Karpas-422 (cell line): ENCODE data around the gene ST7. TPM values are rescaled to one million over a fixed set of nuclear protein-coding genes. Genes with fewer than 3 reads are reported as not detected.

Experiments
- DNase-seq: peaks from one replicate; pipeline ENCODE4 v3.0.0-alpha.2; 2015
- H2AFZ ChIP-seq: fragments of 200-600 bp; sonication (generic); 2 replicates; pipeline ENCODE4 v1.6.1; 2014; ENCODE audit warnings: antibody characterized with exemption, low read length, mixed read lengths
- H3K27ac ChIP-seq: fragments of 200-600 bp; sonication (generic); 2 replicates; pipeline ENCODE4 v1.5.1; 2014; ENCODE audit warnings: mild to moderate bottlenecking, low read length, moderate library complexity
- H3K27me3 ChIP-seq: fragments of 200-600 bp; sonication (generic); 2 replicates; pipeline ENCODE4 v1.6.1; 2014; ENCODE audit warnings: low read length, mixed read lengths
- H3K36me3 ChIP-seq: fragments of 200-600 bp; sonication (generic); 2 replicates; pipeline ENCODE4 v1.6.1; 2014; ENCODE audit warnings: low read length, mixed read lengths; ENCODE audit not compliant: insufficient read depth
- H3K4me1 ChIP-seq: fragments of 200-600 bp; sonication (generic); 2 replicates; pipeline ENCODE4 v1.6.1; 2014; ENCODE audit warnings: mild to moderate bottlenecking, low read length, mixed read lengths
- H3K4me2 ChIP-seq: fragments of 200-600 bp; sonication (generic); 2 replicates; pipeline ENCODE4 v1.6.1; 2014; ENCODE audit warnings: low read length, low read depth, mild to moderate bottlenecking; ENCODE audit not compliant: poor library complexity, severe bottlenecking
- H3K4me3 ChIP-seq: fragments of 200-600 bp; sonication (generic); 2 replicates; pipeline ENCODE4 v1.5.1; 2014; ENCODE audit warnings: mild to moderate bottlenecking, antibody characterized with exemption, low read length, mixed read lengths
- H3K79me2 ChIP-seq: fragments of 200-600 bp; sonication (generic); 2 replicates; pipeline ENCODE4 v1.6.1; 2014; ENCODE audit warnings: mild to moderate bottlenecking, low read length, mixed read lengths
- H3K9ac ChIP-seq: fragments of 200-600 bp; sonication (generic); 2 replicates; pipeline ENCODE4 v1.6.0; 2014; ENCODE audit warnings: low read length
- H3K9me2 ChIP-seq: fragments of 200-600 bp; sonication (generic), shearing (Covaris generic); replicated peaks from 2 replicates; pipeline ENCODE4 v1.6.0; 2014; ENCODE audit warnings: mild to moderate bottlenecking, low read length, moderate library complexity; ENCODE audit not compliant: insufficient read depth
- H3K9me3 ChIP-seq: fragments of 300-700, 200-600 bp; sonication (generic); 2 replicates; pipeline ENCODE4 v1.6.1; 2014; ENCODE audit warnings: low read length, mixed read lengths
- H4K20me1 ChIP-seq: fragments of 200-600 bp; sonication (generic); 2 replicates; pipeline ENCODE4 v1.6.1; 2014; ENCODE audit warnings: mild to moderate bottlenecking, antibody characterized with exemption, low read length, low read depth; ENCODE audit not compliant: insufficient read depth
- total RNA-seq: library from RNA; depleted of rRNA; stranded (reverse); fragments of >200 nt; shearing (Covaris generic); gene quantifications from 2 replicates; pipeline ENCODE4 v1.2.3, GENCODE V29; 2014; ENCODE audit warnings: low replicate concordance

The ST7 gene
- total RNA-seq, 1 experiment from 2014 or later, result 4.6 TPM

DNA sequence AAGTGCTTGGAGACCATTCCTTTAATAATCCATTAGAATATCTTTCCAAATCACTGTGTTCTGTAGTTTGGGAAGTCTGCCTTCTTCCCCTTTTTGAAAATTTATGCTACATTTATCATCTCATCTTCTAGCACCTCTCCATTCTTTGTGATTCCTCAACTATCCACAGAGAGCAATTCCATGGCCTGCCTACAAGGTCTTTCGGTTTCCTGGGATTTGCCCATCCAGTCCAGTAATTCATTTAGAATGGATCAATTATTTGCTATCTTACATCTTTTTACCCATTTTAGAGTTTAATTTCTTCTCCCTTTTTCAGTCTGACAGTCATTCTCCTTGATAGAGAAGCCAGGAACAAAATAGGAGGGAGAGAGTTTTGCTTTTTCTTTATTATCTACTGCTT, 179.8 kb downstream of the ST7 start:
- no peak overlapping the region for H2AFZ ChIP-seq
- no peaks in the 10 kb centered on the region for H3K79me2 ChIP-seq
- H3K4me3 ChIP-seq, result no peak overlapping the region
- DNase-seq, result no peak
- no peak overlapping the region for H3K9ac ChIP-seq
- no peaks in the 10 kb centered on the region for H3K9me3 ChIP-seq
- H3K36me3 ChIP-seq, result no peaks in the 10 kb centered on the region
- no peak overlapping the region for H3K27ac ChIP-seq
- no peaks in the 10 kb centered on the region; the same call in 1 of the 2 replicates for H3K27me3 ChIP-seq
- H4K20me1 ChIP-seq, result no peaks in the 10 kb centered on the region
- no peaks in the 10 kb centered on the region for H3K4me1 ChIP-seq
- H3K4me2 ChIP-seq, result no peak overlapping the region
- no peaks in the 10 kb centered on the region for H3K9me2 ChIP-seq

DNA sequence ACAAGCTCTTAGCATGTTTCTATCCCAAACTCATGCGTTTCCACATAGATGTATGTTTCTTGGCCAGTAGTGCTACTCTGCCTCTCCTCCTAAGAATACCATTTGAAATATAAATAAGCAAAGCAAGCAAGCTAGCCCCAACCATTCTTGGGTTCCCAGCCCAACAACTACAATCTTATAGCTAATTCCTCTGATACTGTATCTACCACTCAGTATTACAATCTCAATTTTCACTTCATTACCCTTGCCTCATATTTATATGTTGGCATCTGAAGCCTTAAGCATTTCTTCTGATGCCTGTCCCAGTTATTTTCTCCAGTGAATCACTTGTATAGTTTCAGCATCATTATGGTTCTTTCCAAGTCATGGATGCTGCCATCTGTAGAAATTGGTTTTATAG, 181.1 kb downstream of the ST7 start:
- H3K27me3 ChIP-seq, result no peaks in the 10 kb centered on the region; the same call in 1 of the 2 replicates
- H3K9ac ChIP-seq, result no peak overlapping the region
- no peaks in the 10 kb centered on the region for H4K20me1 ChIP-seq
- H3K4me2 ChIP-seq, result no peak overlapping the region
- no peaks in the 10 kb centered on the region for H3K79me2 ChIP-seq
- no peak overlapping the region for H2AFZ ChIP-seq
- no peak for DNase-seq
- no peaks in the 10 kb centered on the region for H3K4me1 ChIP-seq
- no peaks in the 10 kb centered on the region for H3K9me3 ChIP-seq
- H3K27ac ChIP-seq, result no peak overlapping the region
- H3K4me3 ChIP-seq, result no peak overlapping the region
- H3K9me2 ChIP-seq, result no peaks in the 10 kb centered on the region
- H3K36me3 ChIP-seq, result no peaks in the 10 kb centered on the region

- Histone ChIP-seq H3K4me3 (no peak overlapping the region), H3K79me2 (no peaks in the 10 kb centered on the region), H3K9ac (no peak overlapping the region), H3K4me2 (no peak overlapping the region), H4K20me1 (no peaks in the 10 kb centered on the region), H3K36me3 (no peaks in the 10 kb centered on the region), H3K27me3 (no peaks in the 10 kb centered on the region; the same call in 1 of the 2 replicates), H3K27ac (no peak overlapping the region), H3K4me1 (no peaks in the 10 kb centered on the region), H2AFZ (no peak overlapping the region), H3K9me2 (no peaks in the 10 kb centered on the region), H3K9me3 (no peaks in the 10 kb centered on the region)
- DNase-seq, result no peak
Observed at GRCh38 chr7:117134889-117135552, 181.7 kb downstream of the ST7 start.

DNA sequence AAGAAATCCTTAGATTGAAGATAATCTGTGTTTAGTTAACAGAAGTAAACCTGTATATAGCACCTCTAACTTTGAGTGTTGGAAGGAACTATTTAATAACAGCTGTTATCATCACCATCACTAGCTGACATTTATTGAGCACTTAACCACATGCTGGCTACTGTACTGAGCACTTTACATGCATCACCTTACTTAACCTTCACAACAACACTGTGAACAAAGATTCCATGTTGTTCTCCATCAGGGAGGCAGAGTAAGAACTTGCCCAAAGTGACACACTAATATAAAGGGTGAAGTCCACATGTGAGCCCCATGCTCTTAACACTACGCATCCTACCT, 182.2 kb downstream of the ST7 start:
- Histone ChIP-seq H2AFZ (no peak overlapping the region), H3K27me3 (no peaks in the 10 kb centered on the region; the same call in 1 of the 2 replicates), H3K9me3 (no peaks in the 10 kb centered on the region), H3K4me2 (no peak overlapping the region), H4K20me1 (no peaks in the 10 kb centered on the region), H3K4me3 (no peak overlapping the region), H3K9ac (no peak overlapping the region), H3K4me1 (no peaks in the 10 kb centered on the region), H3K36me3 (no peaks in the 10 kb centered on the region), H3K79me2 (no peaks in the 10 kb centered on the region), H3K27ac (no peak overlapping the region), H3K9me2 (no peaks in the 10 kb centered on the region)
- DNase-seq, result no peak

DNA sequence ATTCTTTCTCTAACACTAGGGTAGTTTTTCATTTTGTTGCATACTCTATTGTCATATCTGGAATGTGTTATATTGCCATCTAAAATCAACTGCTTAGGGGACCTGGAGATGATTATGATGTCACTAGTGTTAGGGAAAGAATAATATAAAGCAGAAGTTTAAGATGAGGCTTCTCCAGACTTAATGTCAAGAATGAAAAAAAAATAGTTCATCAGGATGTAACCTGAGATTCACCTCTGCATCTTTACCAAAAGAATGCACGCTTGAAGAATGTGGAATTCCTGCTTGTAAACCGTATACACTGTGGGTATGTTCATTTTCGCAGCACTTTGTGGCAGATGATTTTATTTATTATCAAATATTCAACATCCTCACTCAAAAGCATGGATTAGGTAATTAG, 184.6 kb downstream of the ST7 start:
- H3K9me3 ChIP-seq, result no peaks in the 10 kb centered on the region
- no peak overlapping the region for H3K27ac ChIP-seq
- H3K4me2 ChIP-seq, result no peak overlapping the region
- H3K79me2 ChIP-seq, result no peaks in the 10 kb centered on the region
- no peaks in the 10 kb centered on the region for H4K20me1 ChIP-seq
- no peaks in the 10 kb centered on the region; the same call in 1 of the 2 replicates for H3K27me3 ChIP-seq
- H3K9me2 ChIP-seq, result no peaks in the 10 kb centered on the region
- H2AFZ ChIP-seq, result no peak overlapping the region
- no peak overlapping the region for H3K4me3 ChIP-seq
- H3K36me3 ChIP-seq, result no peaks in the 10 kb centered on the region
- no peaks in the 10 kb centered on the region for H3K4me1 ChIP-seq
- DNase-seq, result no peak
- no peak overlapping the region for H3K9ac ChIP-seq

DNA sequence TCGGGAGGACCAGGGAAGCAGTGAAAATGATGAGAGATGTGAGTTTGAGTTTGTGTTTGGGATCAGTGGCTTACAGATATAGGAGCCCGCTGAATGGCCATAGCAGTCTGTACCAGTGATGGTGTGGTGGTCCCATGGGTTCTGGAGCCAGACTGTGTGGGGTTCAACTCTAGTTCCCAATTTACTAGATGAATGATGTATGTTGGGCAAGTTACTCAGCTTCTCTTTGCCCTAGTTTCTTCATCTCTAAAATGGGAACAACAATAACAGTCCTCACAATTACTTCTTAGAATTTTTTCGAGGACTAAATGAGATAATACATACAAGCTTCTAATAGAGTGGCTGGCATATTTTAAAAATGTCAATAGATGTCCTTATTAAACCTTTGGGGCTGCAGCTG, 185.2 kb downstream of the ST7 start:
- H3K9me3 ChIP-seq, result no peaks in the 10 kb centered on the region
- H3K27me3 ChIP-seq, result no peaks in the 10 kb centered on the region; the same call in 1 of the 2 replicates
- no peak for DNase-seq
- no peaks in the 10 kb centered on the region for H3K36me3 ChIP-seq
- H3K9ac ChIP-seq, result no peak overlapping the region
- H2AFZ ChIP-seq, result no peak overlapping the region
- no peak overlapping the region for H3K27ac ChIP-seq
- H3K79me2 ChIP-seq, result no peaks in the 10 kb centered on the region
- H3K4me1 ChIP-seq, result no peaks in the 10 kb centered on the region
- no peaks in the 10 kb centered on the region for H3K9me2 ChIP-seq
- no peaks in the 10 kb centered on the region for H4K20me1 ChIP-seq
- H3K4me2 ChIP-seq, result no peak overlapping the region
- H3K4me3 ChIP-seq, result no peak overlapping the region

GRCh38 chr7:117138981-117139380, 185.7 kb downstream of the ST7 start:
- Histone ChIP-seq H3K9ac (no peak overlapping the region), H3K27me3 (no peaks in the 10 kb centered on the region; the same call in 1 of the 2 replicates), H3K27ac (no peak overlapping the region), H3K4me2 (no peak overlapping the region), H3K9me3 (no peaks in the 10 kb centered on the region), H4K20me1 (no peaks in the 10 kb centered on the region), H3K4me3 (no peak overlapping the region), H3K79me2 (no peaks in the 10 kb centered on the region), H3K4me1 (no peaks in the 10 kb centered on the region), H3K9me2 (no peaks in the 10 kb centered on the region), H2AFZ (no peak overlapping the region), H3K36me3 (no peaks in the 10 kb centered on the region)
- DNase-seq, result no peak

GRCh38 chr7:117139397-117139984, 186.2 kb downstream of the ST7 start:
- no peaks in the 10 kb centered on the region for H3K9me2 ChIP-seq
- no peak overlapping the region for H3K4me2 ChIP-seq

More at GRCh38 chr7:117139397-117139984, 186.2 kb downstream of the ST7 start:
- Histone ChIP-seq H3K9me3 (no peaks in the 10 kb centered on the region), H3K9ac (no peak overlapping the region), H3K36me3 (no peaks in the 10 kb centered on the region), H2AFZ (no peak overlapping the region), H3K4me3 (no peak overlapping the region), H3K27me3 (no peaks in the 10 kb centered on the region; the same call in 1 of the 2 replicates), H3K4me1 (no peaks in the 10 kb centered on the region), H3K79me2 (no peaks in the 10 kb centered on the region), H4K20me1 (no peaks in the 10 kb centered on the region), H3K27ac (no peak overlapping the region)
- DNase-seq, result no peak
